MM.1S (cell line): ENCODE data around the gene CHPF2.

Experiments
- EZH2 ChIP-seq: fragments of 300-600 bp; sonication (generic); optimal IDR thresholded peaks from 2 replicates; pipeline ENCODE3; 2017; ENCODE audit warnings: low read depth, mild to moderate bottlenecking, antibody characterized with exemption, low read length, mixed read lengths
- TF ChIP-seq, protein P1 (sequence below): fragments of 300-600 bp; sonication (generic); IDR thresholded peaks from 2 replicates; pipeline ENCODE4 v1.5.1; 2016; ENCODE audit warnings: antibody characterized with exemption, low read length, mixed read lengths

DNA sequence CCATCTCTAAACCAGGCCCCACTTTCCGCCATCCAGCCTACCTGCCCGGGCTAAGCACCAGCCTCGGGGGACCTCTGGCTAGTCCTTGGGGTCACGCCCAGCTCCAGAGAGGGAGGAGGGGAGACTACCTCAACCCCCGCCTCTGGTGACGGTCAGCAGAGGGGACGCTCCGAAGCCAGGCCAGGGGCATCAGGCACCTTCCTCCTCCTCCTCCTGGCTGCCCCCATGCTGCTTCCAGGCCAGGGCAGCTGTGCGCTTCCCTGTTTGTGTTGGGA, 20.2 kb downstream of the CHPF2 start:
- TF ChIP-seq, protein P1, sequence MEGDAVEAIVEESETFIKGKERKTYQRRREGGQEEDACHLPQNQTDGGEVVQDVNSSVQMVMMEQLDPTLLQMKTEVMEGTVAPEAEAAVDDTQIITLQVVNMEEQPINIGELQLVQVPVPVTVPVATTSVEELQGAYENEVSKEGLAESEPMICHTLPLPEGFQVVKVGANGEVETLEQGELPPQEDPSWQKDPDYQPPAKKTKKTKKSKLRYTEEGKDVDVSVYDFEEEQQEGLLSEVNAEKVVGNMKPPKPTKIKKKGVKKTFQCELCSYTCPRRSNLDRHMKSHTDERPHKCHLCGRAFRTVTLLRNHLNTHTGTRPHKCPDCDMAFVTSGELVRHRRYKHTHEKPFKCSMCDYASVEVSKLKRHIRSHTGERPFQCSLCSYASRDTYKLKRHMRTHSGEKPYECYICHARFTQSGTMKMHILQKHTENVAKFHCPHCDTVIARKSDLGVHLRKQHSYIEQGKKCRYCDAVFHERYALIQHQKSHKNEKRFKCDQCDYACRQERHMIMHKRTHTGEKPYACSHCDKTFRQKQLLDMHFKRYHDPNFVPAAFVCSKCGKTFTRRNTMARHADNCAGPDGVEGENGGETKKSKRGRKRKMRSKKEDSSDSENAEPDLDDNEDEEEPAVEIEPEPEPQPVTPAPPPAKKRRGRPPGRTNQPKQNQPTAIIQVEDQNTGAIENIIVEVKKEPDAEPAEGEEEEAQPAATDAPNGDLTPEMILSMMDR: no peak
- TF ChIP-seq EZH2: no peak
